GM19397 (cell line): ENCODE measurements around the gene OSBPL10.
A peak's percentile ranks its signal among the peaks of the same experiment; 100 is the strongest.

Experiments used
- ATAC-seq: cut with Tn5 transposase; IDR thresholded peaks from one replicate; pipeline ENCODE4 v1.9.1; 2021; ENCODE audit warnings: mild to moderate bottlenecking, moderate library complexity; ENCODE audit not compliant: unreplicated experiment

Gene OSBPL10

GRCh38 chr3:31929826-31930502 is 51.1 kb downstream of the OSBPL10 start:
- no peak for ATAC-seq

DNA sequence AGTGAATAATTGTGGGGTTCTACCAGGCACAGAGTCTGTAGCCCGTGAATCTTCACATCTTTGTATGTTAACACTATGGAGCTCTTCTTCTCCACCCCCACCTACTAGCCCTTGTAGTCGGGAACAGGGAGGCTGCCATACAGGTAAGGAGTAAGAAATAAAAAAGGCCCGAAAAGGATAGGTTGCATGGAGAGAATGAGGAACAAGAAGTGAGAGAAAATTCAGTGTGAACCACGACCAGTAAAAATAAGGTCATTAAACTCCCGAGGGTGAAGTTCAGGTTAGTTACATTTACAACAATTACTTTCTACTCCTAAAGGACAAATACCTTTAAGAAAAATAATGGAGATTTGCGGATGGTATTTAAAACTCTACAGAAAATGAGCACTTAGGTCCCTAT is 53.3 kb downstream of the OSBPL10 start:
- no peak for ATAC-seq

DNA sequence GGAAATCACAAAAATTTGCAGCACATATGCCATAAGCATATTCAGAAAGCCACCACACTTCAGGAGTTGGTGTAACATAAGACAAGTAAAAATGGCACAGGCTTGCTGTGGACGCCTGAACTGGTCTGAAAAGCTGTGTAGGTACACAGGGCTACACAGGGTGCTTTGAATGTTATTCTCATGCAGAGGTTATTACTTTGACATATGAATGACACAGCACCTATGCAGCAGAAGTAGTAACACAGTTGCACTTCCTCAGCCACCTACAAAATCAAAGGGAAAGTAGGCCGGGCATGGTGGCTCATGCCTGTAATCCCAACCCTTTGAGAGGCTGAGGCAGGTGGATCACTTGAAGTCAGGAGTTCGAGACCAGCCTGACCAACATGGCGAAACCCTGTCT is 54.5 kb downstream of the OSBPL10 start:
- ATAC-seq, result no peak

GRCh38 chr3:31925271-31925630 is 55.8 kb downstream of the OSBPL10 start:
- no peak for ATAC-seq

DNA sequence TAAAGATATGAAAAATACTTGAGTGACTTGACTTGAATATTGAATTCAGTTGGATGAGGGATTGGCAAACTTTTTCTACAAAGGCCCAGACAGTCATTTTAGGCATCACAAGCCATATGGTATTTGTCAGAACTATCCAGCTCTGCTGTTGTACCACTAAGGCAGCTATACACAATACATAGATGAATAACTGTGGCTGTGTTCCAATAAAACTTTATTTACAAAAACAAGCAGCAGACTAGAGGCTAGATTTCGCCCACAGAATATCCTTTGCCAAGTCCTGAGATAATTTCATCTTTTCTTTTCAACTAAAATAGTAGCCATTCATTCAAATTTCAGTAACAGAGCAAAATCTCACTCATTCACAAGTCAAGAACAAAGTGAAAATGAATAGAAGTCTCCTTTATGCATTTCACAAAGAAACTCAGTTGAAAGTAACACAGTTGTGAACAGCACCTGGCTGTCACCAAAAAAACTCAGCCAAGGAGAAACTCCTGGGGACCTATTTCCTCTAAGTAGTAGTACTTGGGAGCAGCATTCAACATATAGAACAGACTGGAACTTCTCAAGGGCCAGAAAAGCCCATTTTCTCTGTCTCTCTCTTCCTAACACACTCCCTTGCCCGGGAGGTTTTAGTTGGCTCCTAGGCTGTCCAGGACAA is 56.3 kb downstream of the OSBPL10 start:
- ATAC-seq, result no peak

GRCh38 chr3:31922962-31923361 is 58.1 kb downstream of the OSBPL10 start:
- no peak for ATAC-seq

DNA sequence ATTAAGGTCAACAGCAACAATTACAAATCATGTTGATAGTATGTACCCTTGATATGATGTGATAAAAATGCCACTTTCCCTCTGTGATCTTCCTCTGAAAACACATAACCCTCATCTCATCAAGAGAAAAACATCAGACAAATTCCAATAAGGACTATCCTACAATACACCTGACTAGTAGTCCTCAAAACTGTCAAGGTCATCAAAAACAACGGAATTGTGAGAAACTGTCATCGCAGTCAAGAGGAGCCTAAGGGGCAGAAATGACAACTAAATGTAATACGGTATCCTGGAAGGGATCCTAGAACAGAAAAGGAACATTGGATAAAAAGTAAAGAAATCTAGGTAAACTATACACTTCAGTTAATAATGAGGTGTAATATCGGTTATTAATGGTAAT is 59.2 kb downstream of the OSBPL10 start:
- ATAC-seq, result no peak

DNA sequence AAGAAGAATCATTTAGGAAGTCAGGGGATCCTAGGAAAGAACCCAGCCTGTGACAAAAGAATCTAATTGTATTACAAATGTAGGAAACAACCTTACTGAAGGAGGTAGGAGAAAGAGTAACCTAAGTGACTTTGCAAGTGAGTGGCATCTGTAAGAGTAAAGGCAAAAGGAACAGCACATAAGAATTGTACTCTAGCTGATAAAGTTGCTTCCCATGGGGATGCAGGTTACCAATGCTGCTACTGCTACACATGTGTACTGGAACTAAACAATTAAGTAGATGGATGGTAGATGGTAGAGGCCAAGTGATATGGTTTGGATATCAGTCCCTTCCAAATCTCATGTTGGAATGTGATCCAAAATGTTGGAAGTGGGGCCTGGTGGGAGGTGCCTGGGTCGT is 60.8 kb downstream of the OSBPL10 start:
- ATAC-seq, result no peak

DNA sequence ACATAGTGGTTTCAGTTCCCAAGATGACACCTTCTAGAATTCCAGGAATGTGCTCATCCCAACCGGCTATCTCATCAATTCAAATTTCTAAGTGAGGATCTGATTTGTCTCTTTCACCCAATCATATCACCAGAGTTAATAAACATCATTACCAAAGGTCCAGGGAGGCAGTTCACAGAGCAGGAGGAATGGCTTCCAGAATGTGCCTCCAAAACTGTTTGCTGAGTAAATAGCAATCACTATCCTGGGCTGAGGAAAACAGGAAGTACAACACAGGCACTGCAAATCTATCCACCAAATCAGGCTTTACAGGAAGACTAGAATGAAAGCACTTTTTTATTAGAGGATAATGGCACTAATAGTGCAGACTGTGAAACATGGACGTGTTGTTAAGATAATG is 61.5 kb downstream of the OSBPL10 start:
- no peak for ATAC-seq

DNA sequence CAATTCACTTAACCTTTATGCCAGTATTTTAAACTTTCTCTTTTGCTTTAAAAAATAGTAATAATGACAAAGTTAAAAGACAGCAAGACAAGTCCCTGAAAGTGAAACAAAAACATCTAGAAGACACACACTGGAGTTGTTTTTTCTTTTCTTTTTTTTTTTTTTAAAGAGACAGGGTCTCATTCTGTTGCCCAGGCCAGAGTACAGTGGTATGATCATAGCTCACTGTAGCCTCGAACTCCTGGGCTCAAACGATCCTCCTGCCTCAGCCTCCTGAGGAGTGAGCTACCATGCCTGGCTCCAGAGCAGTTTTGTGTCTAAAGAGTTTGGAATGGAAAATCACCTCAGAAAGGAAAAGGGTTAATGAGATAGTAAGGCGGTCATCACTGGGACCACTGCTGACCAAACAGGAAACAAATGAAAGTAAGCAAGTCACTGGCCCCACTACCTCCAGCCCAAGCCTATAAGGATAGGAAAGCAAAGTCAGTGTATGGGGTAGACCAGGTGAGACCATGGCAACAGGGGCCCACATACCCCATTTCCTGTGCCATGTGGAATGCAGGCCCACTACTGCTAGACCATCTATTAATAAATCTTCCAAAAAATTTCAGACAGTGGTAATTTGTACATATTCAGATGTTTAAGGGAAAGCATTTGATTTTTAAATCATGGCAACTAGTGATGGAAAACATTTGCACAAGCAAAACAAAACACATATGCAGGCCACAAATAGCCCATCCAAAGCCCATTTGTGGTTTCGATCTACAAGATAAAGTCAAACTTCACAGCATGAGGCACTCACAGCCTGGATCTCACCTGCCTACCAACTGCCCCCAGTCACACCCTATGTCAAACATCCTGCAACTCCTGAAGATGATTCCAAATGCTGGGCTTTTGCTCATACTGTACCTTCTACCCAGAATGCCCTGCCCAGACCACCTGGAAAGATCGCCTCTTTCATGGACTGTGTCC is 62.6 kb downstream of the OSBPL10 start:
- ATAC-seq, result no peak

DNA sequence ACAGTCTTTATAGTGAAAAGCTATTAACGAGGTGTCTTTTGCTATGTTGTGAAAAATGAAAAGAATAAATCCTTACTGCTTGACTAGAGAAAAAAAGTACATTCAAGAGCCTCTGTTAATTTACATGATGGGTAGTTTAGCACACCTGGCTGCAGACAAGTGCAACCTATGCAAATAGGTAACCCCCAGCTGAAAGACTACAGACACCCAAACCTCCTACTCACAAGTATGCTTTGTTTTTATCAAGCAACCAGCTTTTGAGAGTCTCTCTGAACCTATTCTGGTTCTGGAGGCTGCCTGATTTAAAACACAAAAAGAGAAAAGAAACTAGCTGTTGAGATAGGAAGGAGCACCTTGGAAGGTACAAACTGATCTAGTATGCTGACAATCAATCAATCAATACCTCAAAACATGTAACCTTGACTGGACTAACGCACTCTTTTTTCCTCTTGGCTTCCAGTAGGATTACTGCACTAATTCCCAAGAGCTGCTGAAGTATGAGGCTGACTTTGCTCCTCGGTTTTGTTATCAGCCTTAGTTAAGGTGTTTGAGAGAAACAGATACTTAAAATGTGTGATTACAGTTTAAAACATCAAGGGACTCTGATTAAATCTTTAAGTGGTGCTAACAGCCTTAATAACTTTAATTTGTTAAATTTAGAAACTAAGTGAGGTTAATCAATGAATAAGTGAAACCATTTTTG is 63.6 kb downstream of the OSBPL10 start:
- ATAC-seq, result peak; percentile 85

- no peak for ATAC-seq
These were observed 69.4 kb downstream of the OSBPL10 start for GRCh38 chr3:31911643-31912042.

DNA sequence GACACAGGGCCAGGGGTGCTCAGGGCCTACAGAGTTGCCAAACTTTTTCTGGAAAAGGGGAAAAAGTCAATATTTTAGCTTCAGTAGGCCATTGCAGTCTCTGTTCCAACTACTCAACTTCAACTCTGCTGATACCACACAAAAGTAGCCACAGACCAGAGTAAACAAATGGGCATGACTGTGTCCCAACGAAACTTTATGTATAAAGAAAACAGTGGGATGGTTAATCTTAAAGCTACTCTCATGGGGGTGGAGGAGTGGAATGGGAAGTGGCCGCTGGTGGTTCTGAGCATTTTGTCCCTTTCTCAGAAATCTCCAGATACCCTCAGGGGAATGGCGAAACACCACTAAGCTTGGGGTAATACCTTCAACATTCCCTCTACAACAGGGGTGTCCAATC is 69.9 kb downstream of the OSBPL10 start:
- no peak for ATAC-seq

DNA sequence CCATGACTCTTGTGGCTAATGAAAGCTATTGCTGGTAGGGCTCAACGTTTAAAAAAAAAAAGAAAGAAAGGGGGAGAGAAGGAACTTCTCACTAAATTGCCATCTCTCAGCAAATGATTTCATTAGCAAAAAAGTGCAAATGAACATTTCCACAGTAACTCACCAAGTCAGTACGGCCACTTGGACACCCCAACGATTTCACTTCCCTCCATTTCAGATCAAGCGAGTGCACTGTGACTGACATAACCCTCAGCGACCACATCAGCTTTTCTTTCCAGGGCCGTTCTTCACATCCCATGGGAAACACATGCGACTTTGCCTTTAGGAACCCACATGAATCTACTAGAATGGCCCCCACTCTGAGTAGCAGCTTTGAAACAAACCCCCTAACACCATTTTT is 71.6 kb downstream of the OSBPL10 start:
- no peak for ATAC-seq

DNA sequence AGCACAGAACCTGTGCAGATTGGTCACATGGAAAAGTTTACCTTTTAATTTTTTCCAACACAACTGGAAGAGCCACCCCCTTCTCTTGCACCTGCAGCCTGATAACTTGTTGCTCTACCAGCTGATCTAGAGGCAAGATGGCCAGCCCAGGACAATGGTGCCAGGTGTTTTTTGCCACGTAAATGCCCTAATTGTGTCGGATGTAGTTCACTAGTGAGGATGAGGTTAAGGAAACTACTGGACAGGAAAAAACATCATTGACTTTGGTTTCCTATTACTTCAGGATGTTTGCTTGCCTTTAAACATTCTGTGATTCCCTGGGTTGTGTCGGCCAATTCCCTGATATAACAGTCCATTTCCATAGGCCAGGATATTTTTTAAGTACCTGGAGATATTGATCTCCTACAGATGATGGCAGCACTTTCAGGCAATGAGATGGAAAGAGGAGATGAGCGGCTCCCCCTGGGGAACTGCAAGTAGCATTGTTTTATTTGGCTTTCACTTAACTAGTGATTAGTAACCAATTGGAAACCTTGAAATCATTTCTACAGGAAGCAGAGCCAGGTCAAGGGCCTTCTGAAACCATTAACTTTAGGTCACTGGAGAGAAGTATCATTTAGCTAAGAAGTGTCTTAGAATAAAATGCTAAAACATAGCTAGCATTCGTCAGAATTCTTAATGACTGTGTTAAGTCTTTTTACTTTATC is 72.5 kb downstream of the OSBPL10 start:
- peak; percentile 73 for ATAC-seq

DNA sequence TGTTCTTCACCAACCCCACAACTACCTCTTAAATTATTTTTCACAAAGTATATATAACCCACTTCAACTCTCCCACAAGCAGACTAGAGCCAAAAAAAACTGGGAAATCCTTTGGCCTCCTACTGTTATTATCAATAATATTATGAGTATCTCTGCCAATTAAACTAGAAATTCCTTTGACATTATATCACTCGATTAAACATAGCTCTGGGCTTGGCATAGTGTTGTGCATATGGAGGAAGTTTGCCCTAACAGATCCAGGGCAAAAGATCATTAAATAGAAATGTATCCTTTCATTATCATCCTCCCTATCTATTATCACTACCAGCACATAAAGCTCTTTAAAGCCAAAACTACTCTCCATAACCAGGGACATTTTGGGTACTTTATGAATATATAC is 74.9 kb downstream of the OSBPL10 start:
- no peak for ATAC-seq

DNA sequence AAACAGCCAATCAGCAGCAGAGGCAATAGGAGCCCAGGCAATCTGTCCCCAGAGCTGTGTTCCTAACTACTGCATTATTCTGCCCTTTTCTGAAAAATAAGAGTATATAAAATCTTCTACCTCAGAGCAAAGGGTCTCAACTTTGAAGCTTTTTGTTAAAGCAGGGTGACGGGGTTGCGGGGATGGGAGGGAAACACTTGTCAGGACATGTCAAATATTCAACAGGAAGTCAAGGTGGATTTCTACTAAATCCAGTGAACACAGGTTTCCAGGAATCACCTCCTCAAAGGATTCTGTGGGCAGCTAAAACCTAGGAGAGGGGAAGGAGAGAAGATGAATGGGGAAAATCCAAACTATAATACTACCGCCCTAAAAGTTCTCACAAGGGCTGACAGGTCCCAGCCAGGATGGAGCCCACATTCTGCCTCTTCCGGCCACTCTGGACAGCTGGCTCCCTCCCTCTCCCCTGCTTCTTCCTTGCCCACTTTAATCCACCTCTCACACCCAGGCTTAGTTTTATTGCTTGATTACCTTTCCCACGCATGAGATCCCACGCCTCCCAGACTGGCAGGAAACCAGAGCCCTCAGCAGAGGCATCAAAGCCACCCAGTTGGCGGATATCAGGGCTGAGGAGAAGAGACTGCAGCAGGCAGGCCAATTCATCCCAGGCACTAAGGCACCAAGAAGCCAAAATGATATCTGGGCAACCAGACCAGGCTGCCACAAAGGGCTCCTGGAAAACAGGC is 77.2 kb downstream of the OSBPL10 start:
- no peak for ATAC-seq

GRCh38 chr3:31900583-31900982 is 80.5 kb downstream of the OSBPL10 start:
- ATAC-seq, result no peak

DNA sequence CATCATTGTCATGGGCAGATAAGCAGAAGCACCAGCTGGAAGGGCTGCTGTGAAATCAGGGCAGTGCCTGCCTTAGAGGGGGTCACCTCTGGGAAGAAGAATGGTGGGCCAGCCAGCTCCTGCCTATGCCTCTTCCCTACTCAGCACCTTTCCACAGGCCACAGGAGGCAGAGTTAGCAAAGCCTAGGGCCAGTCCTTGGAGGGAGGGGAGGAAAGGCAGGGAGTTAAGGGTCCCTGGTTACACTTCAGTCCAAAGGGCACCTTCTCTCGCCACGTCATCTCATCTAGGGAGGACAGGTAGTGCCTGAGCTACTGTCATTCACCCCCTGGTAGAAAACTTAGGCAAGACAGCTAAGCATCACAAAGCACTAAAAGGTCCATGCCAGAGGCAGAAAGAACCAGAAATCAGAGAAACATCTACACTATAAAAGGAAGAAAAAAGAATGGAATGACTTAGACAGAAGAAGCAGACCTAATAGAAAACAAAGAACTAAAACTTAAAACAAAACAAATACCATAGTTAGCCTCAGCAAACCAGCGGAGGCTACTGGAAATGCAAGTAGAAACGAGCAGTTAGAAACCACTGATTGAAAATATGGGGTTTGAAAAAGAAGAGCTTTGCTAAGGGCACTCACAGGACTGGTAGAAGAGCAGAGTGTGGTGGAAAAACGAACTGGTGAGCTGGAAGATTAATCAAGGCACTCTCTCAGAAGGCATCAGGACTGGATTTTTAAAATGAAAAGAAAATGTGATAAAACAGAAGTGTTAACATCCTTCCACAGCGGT is 84.2 kb downstream of the OSBPL10 start:
- no peak for ATAC-seq
